Vagina (tissue), 2 donors: ENCODE measurements around the gene MYO1A.

Experiments used
- CTCF ChIP-seq, 3 experiments: fragments of 450-650 bp in 2 of 3; fragments of 200-600 bp in 1 of 3; sonication (generic) in 1 of 3; IDR thresholded peaks; one replicate each; pipeline ENCODE4 v1.5.1; 2017 to 2019; ENCODE audit warnings: antibody characterized with exemption in 3 of 3, mild to moderate bottlenecking in 2 of 3, moderate library complexity in 2 of 3
- POLR2A ChIP-seq, 2 donors: fragments of 450-650 bp; IDR thresholded peaks; one replicate each; pipeline ENCODE4 v1.6.1; 2017; ENCODE audit warnings: antibody characterized with exemption in 2 of 2, mild to moderate bottlenecking in 2 of 2, moderate library complexity in 2 of 2

- TF ChIP-seq POLR2A (IDR thresholded peaks at IDR 0.05) (no peak), CTCF (IDR thresholded peaks at IDR 0.05) (peak; percentile 21 to 57 (median 41))
Observed at GRCh38 chr12:57001448-57001906, 48.5 kb downstream of the MYO1A start.
